Measurements from ENCODE around the gene PROKR1.

PROKR1 gene

DNA sequence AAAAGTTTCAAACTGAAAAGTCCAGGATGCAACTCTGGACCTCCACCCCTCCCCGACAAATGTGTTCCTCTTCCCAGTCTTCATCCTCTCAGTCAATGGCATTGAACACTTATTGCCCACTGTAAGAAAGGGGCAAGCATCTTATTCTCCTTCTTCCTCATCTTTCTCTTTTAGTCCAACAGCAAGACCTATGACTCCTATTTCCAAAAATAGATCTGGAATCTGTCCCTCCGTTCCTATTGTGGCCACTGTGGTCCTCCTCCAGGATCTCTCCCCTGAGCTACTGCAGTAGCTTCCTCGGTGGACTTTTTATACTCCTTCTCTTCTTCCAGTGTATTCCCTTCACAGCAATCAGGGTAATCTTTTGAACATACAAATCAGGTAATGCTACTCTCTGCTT is 63.3 kb downstream of the PROKR1 start:
- DNase-seq, result no peak

All from fibroblast of skin of right quadriceps (primary cell).